GM10847 (cell line): ENCODE data around the gene OR51E2.

Source experiments
- POLR2A ChIP-seq: IDR thresholded peaks from 2 replicates; pipeline ENCODE4 v1.6.1; 2011; ENCODE audit not compliant: insufficient read length; ENCODE audit errors: extremely low read depth

Gene OR51E2, protein sequence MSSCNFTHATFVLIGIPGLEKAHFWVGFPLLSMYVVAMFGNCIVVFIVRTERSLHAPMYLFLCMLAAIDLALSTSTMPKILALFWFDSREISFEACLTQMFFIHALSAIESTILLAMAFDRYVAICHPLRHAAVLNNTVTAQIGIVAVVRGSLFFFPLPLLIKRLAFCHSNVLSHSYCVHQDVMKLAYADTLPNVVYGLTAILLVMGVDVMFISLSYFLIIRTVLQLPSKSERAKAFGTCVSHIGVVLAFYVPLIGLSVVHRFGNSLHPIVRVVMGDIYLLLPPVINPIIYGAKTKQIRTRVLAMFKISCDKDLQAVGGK

DNA sequence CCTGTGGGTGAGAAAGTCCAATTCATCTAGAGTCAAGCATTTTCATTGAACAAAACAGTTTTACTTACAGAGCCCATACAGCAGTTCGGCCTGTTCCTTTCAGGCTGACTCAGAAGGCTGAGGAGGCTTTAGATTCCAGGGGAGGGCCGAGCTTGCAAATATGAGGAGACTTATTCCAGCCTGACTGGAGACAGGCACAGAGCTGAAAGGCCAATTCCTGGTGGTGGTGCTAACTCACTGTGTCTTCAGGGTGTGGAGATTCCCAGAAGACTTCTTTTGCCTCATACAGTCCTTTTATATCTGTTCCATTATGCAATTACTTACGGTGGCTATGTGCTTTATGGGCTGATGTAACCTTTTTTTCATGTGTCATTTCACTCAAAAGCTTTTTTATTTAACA is at the start of gene OR51E2:
Gene OR51E2, minus strand, starts transcription at position 269 of the 400 bp plus-strand sequence. CDS start 15,142 bp downstream, outside the sequence.
- no peak for TF ChIP-seq POLR2A

DNA sequence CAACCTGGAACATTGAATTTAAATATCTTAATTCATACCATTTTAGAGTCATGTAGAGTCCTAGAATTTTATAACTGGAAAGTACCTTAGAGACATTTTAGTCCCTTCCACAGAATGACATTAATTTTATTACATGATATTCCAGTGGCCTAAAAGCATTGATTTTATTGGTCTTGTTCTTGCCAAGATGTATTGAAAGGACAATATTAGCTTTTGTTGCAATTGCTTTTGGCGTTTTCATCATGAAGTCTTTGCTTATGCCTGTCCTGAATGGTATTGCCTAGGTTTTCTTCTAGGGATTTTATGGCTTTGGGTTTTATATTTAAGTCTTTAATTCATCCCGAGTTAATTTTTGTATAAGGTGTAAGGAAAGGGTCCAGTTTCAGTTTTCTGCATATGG is 43.1 kb upstream of the OR51E2 start:
- no peak for TF ChIP-seq POLR2A

DNA sequence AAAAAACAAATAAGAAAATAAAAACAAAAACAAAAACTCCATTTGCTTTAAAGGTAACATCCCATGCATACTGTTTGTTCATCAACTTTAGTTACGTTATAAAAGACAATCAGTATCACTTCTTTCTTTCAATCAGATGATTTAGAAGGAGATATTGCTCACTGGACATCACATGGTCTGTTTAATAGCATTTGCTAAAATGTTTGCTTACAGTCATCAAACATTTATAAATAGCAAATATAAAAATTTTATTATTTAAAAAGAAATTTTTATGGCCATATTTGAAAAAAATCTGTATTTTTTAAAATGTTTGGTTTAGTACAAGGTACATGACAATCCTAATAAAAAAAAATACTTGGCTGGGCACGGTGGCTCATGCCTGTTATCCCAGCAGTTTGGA is 29.5 kb upstream of the OR51E2 start:
- no peak for TF ChIP-seq POLR2A

DNA sequence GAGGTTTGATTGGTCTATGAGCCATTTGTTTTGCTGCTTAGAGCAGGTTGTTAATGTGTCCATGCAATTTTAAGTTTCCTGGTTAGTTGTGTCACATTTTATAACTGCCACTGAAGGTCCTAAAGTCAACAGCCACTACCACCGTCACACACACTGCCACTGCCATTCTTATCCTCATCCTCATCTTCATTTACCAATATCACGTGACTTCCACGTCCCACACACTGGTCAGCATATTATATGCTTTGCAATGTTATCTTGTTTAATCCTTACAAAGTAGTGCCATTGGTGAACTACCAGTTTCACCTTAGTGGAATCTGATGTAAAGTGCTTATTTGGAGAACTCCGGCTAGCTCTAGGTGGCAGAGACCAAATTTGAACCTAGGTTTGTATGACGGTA is 16.6 kb upstream of the OR51E2 start:
- TF ChIP-seq POLR2A: no peak

DNA sequence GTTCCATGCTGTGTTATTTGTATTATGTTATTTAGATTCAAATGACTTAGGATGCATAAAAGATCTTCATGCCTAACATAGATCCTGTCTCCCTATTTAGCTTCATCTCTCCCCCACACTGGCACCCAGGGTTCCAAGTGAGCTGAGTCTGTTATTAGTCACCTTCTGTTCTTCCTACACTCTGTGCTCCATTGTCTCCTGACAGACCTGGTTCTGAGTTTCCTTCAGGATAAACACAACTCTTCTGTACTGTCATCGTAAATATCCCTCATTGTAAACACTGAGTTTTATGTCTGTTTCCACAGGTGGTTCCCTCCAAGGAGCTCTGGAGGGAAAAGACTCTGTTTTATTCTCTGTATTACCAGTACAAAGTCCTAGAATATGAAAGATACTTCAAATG is 15.6 kb upstream of the OR51E2 start:
- TF ChIP-seq POLR2A: no peak

DNA sequence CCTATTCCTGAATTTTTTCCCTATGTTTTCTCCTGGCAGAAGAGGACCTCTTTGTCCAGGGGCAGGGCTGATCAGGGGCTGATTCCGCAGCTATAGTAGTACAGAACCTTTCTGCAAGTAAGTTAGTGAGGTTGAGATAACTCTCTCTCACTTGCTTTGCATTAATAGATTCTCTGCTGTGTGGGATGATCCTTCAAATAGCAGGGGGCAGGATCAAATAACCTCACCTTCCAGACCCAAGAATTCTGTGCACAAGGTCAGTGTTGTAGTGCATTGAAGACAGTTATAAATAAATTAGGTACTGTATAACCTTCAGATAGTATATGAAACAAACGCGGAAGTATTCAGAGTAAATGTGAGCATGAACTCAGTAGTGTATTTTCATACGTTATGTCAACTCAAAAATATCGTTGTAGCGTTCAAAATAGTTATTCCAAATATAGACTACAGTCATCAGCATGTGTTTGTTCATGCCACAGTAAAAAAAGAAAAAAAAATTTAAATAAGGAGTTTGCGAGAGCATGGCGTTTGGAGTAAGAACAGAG is 7.2 kb upstream of the OR51E2 start:
- TF ChIP-seq POLR2A: no peak

DNA sequence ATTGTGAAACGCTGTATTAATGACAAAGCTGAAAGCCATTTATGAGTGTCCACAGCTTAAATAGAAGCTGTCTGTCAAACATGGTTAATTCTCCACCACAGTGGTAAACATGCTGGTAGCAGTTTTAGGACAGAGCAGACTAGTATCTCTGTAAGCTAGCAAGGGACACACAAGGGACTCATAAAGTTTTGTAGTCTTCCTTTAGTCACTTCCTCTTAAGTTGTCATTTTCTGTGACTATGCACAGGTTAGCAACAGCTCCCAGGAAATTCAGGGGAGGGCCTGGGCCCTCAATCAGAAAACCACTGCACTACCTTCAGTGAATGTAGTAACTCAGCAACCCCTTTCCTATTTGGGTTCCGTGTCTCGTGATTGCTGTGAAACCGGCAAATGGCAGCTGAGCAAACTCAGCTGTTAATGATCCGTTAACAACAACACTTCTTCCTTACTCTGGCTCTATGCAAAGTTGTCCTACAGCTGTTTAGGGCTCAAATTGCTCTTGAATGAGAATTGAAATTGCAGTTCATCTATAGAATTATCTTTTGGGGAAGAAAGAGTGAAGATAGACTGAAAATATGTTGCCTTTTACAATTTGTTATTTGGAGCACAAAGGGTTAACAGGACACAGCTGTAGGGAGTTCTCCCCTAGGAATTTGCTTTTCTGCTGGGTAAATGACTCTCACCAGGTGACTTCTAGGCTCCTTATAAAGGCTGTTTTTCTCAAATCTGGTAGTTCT is 6.6 kb upstream of the OR51E2 start, which contains the start of gene MMP26:
Gene MMP26, plus strand, starts transcription at position 731 of the 736 bp plus-strand sequence.
- no peak for TF ChIP-seq POLR2A

DNA sequence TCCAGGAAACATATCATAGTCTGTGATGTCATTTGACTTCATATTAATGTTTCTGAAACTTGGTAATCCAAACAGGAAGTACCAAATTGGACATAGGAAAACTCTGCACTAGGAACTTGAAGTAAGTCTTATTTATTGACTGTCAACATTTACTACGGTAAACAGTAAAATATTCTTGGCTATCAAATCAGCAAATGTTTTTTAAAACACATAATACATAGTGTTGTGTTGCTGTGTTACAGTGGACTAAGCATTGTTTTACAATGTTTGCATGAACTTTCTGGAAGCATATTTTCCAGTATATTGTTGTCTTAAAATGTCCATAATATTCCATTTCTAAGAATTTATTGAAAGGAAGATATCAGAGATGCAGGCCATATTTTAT is 2.8 kb upstream of the OR51E2 start:
- no peak for TF ChIP-seq POLR2A

DNA sequence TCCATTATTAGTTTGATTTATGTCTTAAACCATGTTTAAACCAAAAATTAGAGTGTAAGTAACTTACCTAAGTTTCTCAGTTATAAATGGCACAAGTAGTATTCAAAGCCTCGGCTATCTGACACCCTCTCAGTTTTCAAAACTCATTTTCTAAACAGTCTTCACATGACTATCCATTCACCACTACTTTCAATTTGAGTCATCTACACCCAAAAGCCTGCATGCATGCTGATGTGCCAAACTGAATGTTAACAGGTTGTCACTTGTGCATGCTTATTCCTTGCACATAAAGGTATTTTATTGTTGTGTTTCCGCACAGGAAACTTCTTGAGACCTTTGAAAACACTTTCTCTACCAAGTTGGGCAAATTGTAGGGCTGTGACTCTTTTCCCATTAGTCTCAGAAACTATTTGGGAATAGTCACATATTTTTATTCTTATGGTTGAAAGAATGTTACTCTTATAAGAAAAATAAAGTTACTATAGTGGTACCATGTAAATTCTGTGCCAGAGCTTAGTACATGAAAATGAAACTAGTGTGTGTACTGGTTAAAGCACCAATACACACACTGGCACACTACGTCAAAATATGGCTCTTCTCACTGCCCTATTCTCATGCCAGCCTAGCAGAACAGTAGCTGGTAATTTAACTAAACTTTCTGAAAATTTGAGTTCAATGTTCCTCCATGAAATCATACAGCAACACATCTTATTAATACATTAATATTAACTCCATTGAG is 2.2 kb upstream of the OR51E2 start:
- TF ChIP-seq POLR2A: no peak

DNA sequence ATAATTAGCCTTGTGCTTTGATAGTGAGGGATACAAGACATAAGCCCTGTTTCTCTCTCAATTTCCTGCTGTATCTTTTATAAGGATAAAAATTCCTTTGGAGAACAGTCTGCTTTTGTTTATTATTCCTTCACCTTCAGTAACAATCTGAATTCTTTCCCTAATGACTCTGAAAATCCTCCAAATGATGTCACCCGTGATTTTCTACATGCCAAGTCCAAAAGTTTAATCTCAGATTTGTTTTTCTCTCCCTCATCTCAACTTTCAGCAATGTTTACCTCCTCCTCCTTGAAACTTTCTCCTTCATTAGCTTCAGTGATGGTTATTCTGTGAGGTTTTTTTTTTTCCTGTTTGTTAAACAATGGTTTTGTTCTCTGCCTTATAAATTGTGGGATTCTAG is 2.2 kb downstream of the OR51E2 start:
- no peak for TF ChIP-seq POLR2A

DNA sequence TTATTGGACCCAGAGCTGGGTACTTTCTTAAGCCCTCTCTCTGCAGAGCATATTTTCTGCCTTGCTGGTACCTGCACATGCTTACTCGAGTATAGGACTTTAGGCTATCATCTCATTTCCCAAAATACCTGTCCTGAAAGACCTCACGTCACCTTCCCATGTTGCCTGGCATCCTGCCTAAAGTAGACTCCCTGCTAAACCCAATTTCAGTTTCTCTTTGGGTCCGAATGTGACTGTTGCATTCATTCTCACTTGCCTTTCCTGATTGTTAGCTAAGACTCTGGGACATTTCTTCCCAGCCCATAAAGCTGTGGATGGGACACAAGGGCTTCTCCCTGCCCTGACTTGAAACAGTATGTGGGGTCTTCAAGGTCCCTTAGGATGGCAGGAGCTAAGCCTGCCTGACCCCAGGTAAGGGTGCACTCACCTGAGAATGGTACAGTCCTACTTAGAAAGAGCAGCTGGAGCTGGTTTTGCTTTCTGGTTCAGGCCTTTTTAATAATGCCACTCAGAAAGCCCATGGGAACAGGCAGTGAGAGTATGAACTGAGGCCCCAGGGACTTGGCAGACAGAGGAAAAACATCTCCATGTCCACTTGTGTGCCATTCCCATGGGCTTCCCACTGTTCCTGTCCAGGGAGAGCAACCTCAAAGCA is 12.9 kb downstream of the OR51E2 start:
- no peak for TF ChIP-seq POLR2A

DNA sequence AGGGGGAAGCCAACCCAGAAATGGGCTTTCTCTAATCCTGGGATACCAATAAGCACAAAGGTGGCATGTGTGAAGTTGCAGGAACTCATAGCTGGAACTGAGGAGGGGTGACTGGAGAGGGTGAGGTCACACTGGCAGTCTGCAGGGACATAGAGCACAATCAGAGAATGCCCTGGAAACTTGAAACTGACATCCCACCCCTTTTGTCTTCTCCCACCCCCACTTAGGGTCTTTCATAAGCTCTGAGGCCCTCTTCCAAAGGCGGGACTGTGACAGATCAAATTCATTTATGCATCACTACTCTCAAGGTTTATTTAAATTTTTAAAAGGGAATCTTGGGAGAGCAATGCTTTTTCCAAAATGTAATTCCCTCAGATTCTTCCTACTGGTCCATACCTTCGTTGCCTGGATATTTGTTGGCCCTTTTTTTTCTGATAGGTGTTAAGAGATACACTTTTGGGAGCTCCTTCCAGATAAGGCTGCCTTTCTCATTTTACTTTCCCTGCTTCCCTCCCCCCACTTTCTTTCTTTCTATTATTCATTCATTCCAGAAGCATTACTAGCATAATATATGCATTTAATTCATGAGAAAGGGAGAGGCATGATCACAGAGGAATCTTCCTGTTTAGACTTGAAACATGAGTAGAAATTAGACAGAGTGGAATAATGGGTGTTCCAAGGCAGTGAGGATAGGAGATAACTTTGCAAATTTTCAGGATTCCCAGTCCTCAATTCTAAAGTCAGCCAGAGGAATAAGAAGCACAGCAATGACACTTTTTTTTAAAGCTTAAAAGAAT is 14.8 kb downstream of the OR51E2 start:
- no peak for TF ChIP-seq POLR2A

DNA sequence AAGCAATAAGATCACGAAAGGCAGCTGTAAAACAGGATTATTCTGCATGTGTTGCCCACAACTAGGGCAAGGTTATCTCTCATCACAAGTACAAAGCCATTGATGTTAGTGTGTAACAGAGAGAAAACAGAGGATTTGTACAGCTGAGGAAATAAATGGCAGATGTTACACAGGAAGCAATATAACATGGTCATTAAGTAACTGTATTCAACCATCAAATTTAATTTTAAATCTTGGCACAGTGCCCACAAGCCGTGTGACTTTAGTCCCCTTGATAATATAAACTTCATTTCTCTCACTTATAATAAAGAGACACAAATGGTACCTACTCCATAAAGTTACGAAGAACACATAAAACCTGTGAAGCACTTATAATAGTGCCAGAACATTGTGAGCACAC is 17.3 kb downstream of the OR51E2 start:
- TF ChIP-seq POLR2A: no peak

DNA sequence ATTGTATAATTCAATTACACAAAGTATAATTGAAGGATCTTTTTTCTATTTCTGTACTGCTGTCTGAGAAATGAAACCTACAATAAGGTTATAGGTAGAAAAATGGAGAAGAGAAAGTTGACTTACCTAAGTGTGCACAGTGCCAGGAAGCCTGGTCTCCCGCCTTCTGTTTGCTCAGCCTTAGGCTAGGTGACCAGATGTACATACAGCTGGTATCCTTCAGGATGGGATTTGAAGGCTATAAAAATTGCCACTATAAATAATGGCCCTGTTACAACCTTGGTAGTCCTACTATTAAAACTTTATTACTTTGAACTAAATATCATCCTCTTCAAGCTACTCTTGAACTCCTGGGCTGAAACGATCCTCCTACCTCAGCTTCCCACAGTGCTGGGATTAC is 19.7 kb downstream of the OR51E2 start:
- no peak for TF ChIP-seq POLR2A
